IMR-90 (cell line): ENCODE measurements around the gene CASS4. TPM values are rescaled to one million over a fixed set of nuclear protein-coding genes. Genes with fewer than 3 reads are reported as not detected.

ENCODE experiments used
- ATAC-seq: fragments of 200-7000 bp; cut with Tn5 transposase; 2 replicates; pipeline ENCODE4 v1.9.1; 2020; ENCODE audit warnings: low read depth, mild to moderate bottlenecking, moderate library complexity
- BruUV-seq: library from RNA; stranded (reverse); fragments of 400-500 nt; replicated peaks from 2 replicates; lab custom pipeline; 2021; lab: Mats Ljungman, UMichigan
- CTCF ChIA-PET: fragments of 300-600 bp; formaldehyde crosslinking; extraction: SDS; loops from one replicate; lab custom pipeline; 2021; ENCODE audit warnings: antibody characterized with exemption; lab: Yijun Ruan, JAX
- POLR2A ChIA-PET: fragments of 300-600 bp; sonication (Branson Sonifier 250); formaldehyde crosslinking; loops from one replicate; lab custom pipeline; 2022; ENCODE audit warnings: antibody characterized with exemption; ENCODE audit not compliant: unreplicated experiment; lab: Charles Lee
- DNase-seq: peaks from one replicate; pipeline ENCODE4 v3.0.0; 2013
- H2AFZ ChIP-seq: replicated peaks from 2 replicates; pipeline ENCODE3; 2013; ENCODE audit warnings: low read length, mild to moderate bottlenecking; ENCODE audit not compliant: poor library complexity
- H2AK5ac ChIP-seq: 2 replicates; pipeline ENCODE4 v1.6.1; 2013; ENCODE audit warnings: low read depth, low read length, inconsistent platforms
- H2AK9ac ChIP-seq: replicated peaks from 2 replicates; pipeline ENCODE3; 2013; ENCODE audit warnings: mild to moderate bottlenecking, low read depth, low read length, moderate library complexity; ENCODE audit not compliant: poor library complexity
- H2BK120ac ChIP-seq: 2 replicates; pipeline ENCODE4 v1.6.1; 2013; ENCODE audit warnings: low read depth, low read length, inconsistent platforms
- H2BK15ac ChIP-seq: 3 replicates; pipeline ENCODE4 v1.6.1; 2013; ENCODE audit warnings: low read depth, low read length, inconsistent platforms
- H2BK20ac ChIP-seq: 2 replicates; pipeline ENCODE4 v1.6.1; 2013; ENCODE audit warnings: low read depth, mild to moderate bottlenecking, inconsistent platforms, low read length, moderate library complexity
- H2BK5ac ChIP-seq: 2 replicates; pipeline ENCODE4 v1.6.1; 2013; ENCODE audit warnings: mild to moderate bottlenecking, low read depth, low read length, inconsistent platforms; ENCODE audit not compliant: poor library complexity, severe bottlenecking
- H3K14ac ChIP-seq: replicated peaks from 2 replicates; pipeline ENCODE4 v1.6.1; 2013; ENCODE audit warnings: low read depth, low read length, inconsistent platforms
- H3K18ac ChIP-seq: 2 replicates; pipeline ENCODE4 v1.6.1; 2013; ENCODE audit warnings: low read depth, low read length, control low read depth
- H3K23ac ChIP-seq: 2 replicates; pipeline ENCODE4 v1.6.1; 2013; ENCODE audit warnings: low read depth, low read length, inconsistent platforms
- H3K27ac ChIP-seq: 2 replicates; pipeline ENCODE4 v1.5.1; 2013; ENCODE audit warnings: mild to moderate bottlenecking, control low read depth, low read length; ENCODE audit not compliant: insufficient read depth
- H3K27me3 ChIP-seq: 2 replicates; pipeline ENCODE4 v1.6.1; 2013; ENCODE audit warnings: low read length; ENCODE audit not compliant: control insufficient read depth, insufficient read depth
- H3K36me3 ChIP-seq: 2 replicates; pipeline ENCODE4 v1.6.1; 2013; ENCODE audit warnings: low read length, mixed read lengths; ENCODE audit not compliant: control insufficient read depth, insufficient read depth
- H3K4ac ChIP-seq: 2 replicates; pipeline ENCODE4 v1.6.1; 2013; ENCODE audit warnings: low read depth, low read length, inconsistent platforms
- H3K4me1 ChIP-seq: 2 replicates; pipeline ENCODE4 v1.6.1; 2013; ENCODE audit warnings: low read length, mixed read lengths; ENCODE audit not compliant: control insufficient read depth, insufficient read depth
- H3K4me2 ChIP-seq: 2 replicates; pipeline ENCODE4 v1.6.1; 2013; ENCODE audit warnings: low read depth, mild to moderate bottlenecking, control low read depth, low read length, moderate library complexity
- H3K4me3 ChIP-seq: 2 replicates; pipeline ENCODE4 v1.5.1; 2013; ENCODE audit warnings: low read depth, mild to moderate bottlenecking, control low read depth, low read length, moderate library complexity; ENCODE audit not compliant: insufficient read depth
- H3K56ac ChIP-seq: 2 replicates; pipeline ENCODE4 v1.6.1; 2013; ENCODE audit warnings: low read length, inconsistent platforms; ENCODE audit not compliant: insufficient read depth; ENCODE audit errors: extremely low read depth
- H3K79me1 ChIP-seq, 2 experiments: 2 replicates each; pipeline ENCODE4 v1.6.1; 2013; ENCODE audit warnings: low read length in 2 of 2, inconsistent platforms in 1 of 2, low read depth in 1 of 2
- H3K9ac ChIP-seq: 2 replicates; pipeline ENCODE4 v1.6.1; 2013; ENCODE audit warnings: low read depth, low read length, control low read depth
- H3K9me1 ChIP-seq: 2 replicates; pipeline ENCODE4 v1.6.1; 2013; ENCODE audit warnings: low read length, inconsistent platforms; ENCODE audit not compliant: insufficient read depth
- H3K9me3 ChIP-seq: 2 replicates; pipeline ENCODE4 v1.6.1; 2013; ENCODE audit warnings: low read length; ENCODE audit not compliant: control insufficient read depth, insufficient read depth
- H4K20me1 ChIP-seq: 2 replicates; pipeline ENCODE4 v1.6.1; 2013; ENCODE audit warnings: low read length, inconsistent platforms; ENCODE audit not compliant: insufficient read depth
- H4K5ac ChIP-seq: 2 replicates; pipeline ENCODE4 v1.6.1; 2013; ENCODE audit warnings: mild to moderate bottlenecking, low read depth, low read length, control low read depth
- H4K8ac ChIP-seq, 2 experiments: 2 replicates each; pipeline ENCODE4 v1.6.1; 2013; ENCODE audit warnings: low read depth in 2 of 2, low read length in 2 of 2, control low read depth in 1 of 2, inconsistent platforms in 1 of 2
- H4K91ac ChIP-seq: 2 replicates; pipeline ENCODE4 v1.6.1; 2013; ENCODE audit warnings: low read depth, low read length, inconsistent platforms; ENCODE audit not compliant: insufficient read depth
- CEBPB ChIP-seq: IDR thresholded peaks from 2 replicates; pipeline ENCODE4 v1.6.1; 2012; ENCODE audit warnings: low read depth, low read length, improper control_type of control experiment
- ELK1 ChIP-seq: fragments of 150-350 bp; IDR thresholded peaks from 2 replicates; pipeline ENCODE4 v1.6.1; 2016; ENCODE audit warnings: low read depth, mild to moderate bottlenecking, low read length, moderate library complexity, borderline replicate concordance
- FOS ChIP-seq: fragments of 150-350 bp; IDR thresholded peaks from 2 replicates; pipeline ENCODE4 v1.6.1; 2016; ENCODE audit warnings: low read depth, low read length
- MAFK ChIP-seq: IDR thresholded peaks from 2 replicates; pipeline ENCODE4 v1.6.1; 2012; ENCODE audit warnings: low read depth, low read length, improper control_type of control experiment
- MAZ ChIP-seq: IDR thresholded peaks from 2 replicates; pipeline ENCODE4 v1.6.1; 2012; ENCODE audit warnings: low read depth, mild to moderate bottlenecking, low read length, improper control_type of control experiment, moderate library complexity, borderline replicate concordance
- MXI1 ChIP-seq: IDR thresholded peaks from 2 replicates; pipeline ENCODE4 v1.6.1; 2012; ENCODE audit warnings: low read depth, mild to moderate bottlenecking, low read length, moderate library complexity, borderline replicate concordance
- POLR2A ChIP-seq: IDR thresholded peaks from 2 replicates; pipeline ENCODE4 v1.6.1; 2012; ENCODE audit warnings: mild to moderate bottlenecking, low read depth, low read length
- RCOR1 ChIP-seq: IDR thresholded peaks from 2 replicates; pipeline ENCODE4 v1.6.1; 2012; ENCODE audit warnings: mild to moderate bottlenecking, low read length, improper control_type of control experiment; ENCODE audit not compliant: insufficient replicate concordance
- SMC3 ChIP-seq: fragments of 150-350 bp; IDR thresholded peaks from 2 replicates; pipeline ENCODE4 v1.6.1; 2016; ENCODE audit warnings: low read depth, mild to moderate bottlenecking, antibody characterized with exemption, low read length, moderate library complexity
- WGBS, 2 experiments: methylation state at CpG; one replicate each; pipeline versions ENCODE4 v1.1.5 to v1.1.7; 2013; ENCODE audit warnings: missing lambda C conversion rate in 2 of 2; ENCODE audit not compliant: insufficient read length in 1 of 2; ENCODE audit errors: extremely low coverage in 2 of 2; 5-methylcytosine and 5-hydroxymethylcytosine counted together
- dilution Hi-C: fragments of 300-500 bp; cut with HindIII; formaldehyde crosslinking; loops from one replicate; pipeline ENCODE4 v1.14.3; 2018; ENCODE audit warnings: low sequenced_read_pairs; ENCODE audit not compliant: unreplicated experiment
- in situ Hi-C: fragments of 300-500 bp; cut with MboI; formaldehyde crosslinking; loops from 3 replicates; pipeline ENCODE4 v1.14.3; 2019; ENCODE audit warnings: low sequenced_read_pairs, inconsistent platforms, mixed read lengths
- intact Hi-C: fragments of 100-400 bp; cut with micrococcal nuclease; formaldehyde crosslinking; loops from 2 replicates; pipeline ENCODE4 v1.10.0; 2022
- polyA plus RNA-seq, 3 experiments: library from polyadenylated mRNA; depleted of rRNA; stranded (reverse); fragments of >200 nt; gene quantifications; 2 replicates each; pipeline ENCODE4 v1.2.3, GENCODE V29; 2012; ENCODE audit warnings: low replicate concordance in 1 of 3
- total RNA-seq: library from RNA; depleted of rRNA; stranded (reverse); fragments of >200 nt; gene quantifications from 2 replicates; pipeline ENCODE4 v1.2.3, GENCODE V29; 2012
- TF ChIP-seq, protein P1 (sequence below): fragments of 150-350 bp; IDR thresholded peaks from 2 replicates; pipeline ENCODE4 v1.6.1; 2017; ENCODE audit warnings: mild to moderate bottlenecking, antibody characterized with exemption, low read length, low read depth
- TF ChIP-seq, protein P2 (sequence below): conservative IDR thresholded peaks from 2 replicates; pipeline ENCODE4 v1.5.1; 2012; ENCODE audit warnings: mild to moderate bottlenecking, low read depth, low read length, improper control_type of control experiment

The CASS4 gene
- total and polyA plus RNA-seq, 2 of the 4 experiments (the other 2 are of a cell fraction) = 25.8 to 26.5 TPM

GRCh38 chr20:56454754-56455153 is 42.7 kb downstream of the CASS4 start:
- no peak overlapping the region for H3K27ac ChIP-seq
- POLR2A ChIA-PET = no interaction called here
- no peak overlapping the region for H4K8ac ChIP-seq
- H2AFZ ChIP-seq = no peak overlapping the region
- no peak overlapping the region for H4K5ac ChIP-seq
- H3K4me1 ChIP-seq = no peaks in the 10 kb centered on the region
- H3K56ac ChIP-seq = no peak overlapping the region
- H2AK9ac ChIP-seq = peak overlapping the region; percentile 45
- H2AK5ac ChIP-seq = no peak overlapping the region
- CTCF ChIA-PET = interaction anchor here (1.5 kb wide), 1 partner anchor 8 kb away, joined by 5 read pairs; no protein-coding TSS in a partner anchor
- no peak overlapping the region for H3K18ac ChIP-seq
- peaks cover 34% of the 10 kb centered on the region for H3K36me3 ChIP-seq
- intact Hi-C loops = no loop called here
- H3K9me1 ChIP-seq = no peaks in the 10 kb centered on the region
- no peak overlapping the region for H3K4me2 ChIP-seq
- ATAC-seq = no peak
- no peaks in the 10 kb centered on the region for H3K9me3 ChIP-seq
- no peak overlapping the region for H3K4me3 ChIP-seq
- H3K4ac ChIP-seq = no peak overlapping the region
- no peak overlapping the region for H2BK20ac ChIP-seq
- H2BK120ac ChIP-seq = no peak overlapping the region
- H3K23ac ChIP-seq = no peak overlapping the region
- H3K14ac ChIP-seq = no peak overlapping the region
- H4K20me1 ChIP-seq = no peaks in the 10 kb centered on the region
- no CpG with 5 or more reads among the region's 7 CpGs for WGBS, 2 experiments
- H2BK15ac ChIP-seq = no peak overlapping the region
- no peak overlapping the region for H2BK5ac ChIP-seq
- in situ Hi-C loops = no loop called here
- H3K27me3 ChIP-seq = no peaks in the 10 kb centered on the region
- BruUV-seq = no TSS peak
- no peak for DNase-seq
- TF ChIP-seq, protein P1, sequence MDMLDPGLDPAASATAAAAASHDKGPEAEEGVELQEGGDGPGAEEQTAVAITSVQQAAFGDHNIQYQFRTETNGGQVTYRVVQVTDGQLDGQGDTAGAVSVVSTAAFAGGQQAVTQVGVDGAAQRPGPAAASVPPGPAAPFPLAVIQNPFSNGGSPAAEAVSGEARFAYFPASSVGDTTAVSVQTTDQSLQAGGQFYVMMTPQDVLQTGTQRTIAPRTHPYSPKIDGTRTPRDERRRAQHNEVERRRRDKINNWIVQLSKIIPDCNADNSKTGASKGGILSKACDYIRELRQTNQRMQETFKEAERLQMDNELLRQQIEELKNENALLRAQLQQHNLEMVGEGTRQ = no peak
- TF ChIP-seq, protein P2, sequence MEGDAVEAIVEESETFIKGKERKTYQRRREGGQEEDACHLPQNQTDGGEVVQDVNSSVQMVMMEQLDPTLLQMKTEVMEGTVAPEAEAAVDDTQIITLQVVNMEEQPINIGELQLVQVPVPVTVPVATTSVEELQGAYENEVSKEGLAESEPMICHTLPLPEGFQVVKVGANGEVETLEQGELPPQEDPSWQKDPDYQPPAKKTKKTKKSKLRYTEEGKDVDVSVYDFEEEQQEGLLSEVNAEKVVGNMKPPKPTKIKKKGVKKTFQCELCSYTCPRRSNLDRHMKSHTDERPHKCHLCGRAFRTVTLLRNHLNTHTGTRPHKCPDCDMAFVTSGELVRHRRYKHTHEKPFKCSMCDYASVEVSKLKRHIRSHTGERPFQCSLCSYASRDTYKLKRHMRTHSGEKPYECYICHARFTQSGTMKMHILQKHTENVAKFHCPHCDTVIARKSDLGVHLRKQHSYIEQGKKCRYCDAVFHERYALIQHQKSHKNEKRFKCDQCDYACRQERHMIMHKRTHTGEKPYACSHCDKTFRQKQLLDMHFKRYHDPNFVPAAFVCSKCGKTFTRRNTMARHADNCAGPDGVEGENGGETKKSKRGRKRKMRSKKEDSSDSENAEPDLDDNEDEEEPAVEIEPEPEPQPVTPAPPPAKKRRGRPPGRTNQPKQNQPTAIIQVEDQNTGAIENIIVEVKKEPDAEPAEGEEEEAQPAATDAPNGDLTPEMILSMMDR = no peak
- TF ChIP-seq MXI1 (no peak), MAZ (no peak), FOS (no peak), MAFK (no peak), SMC3 (no peak), CEBPB (no peak), RCOR1 (no peak), POLR2A (no peak), ELK1 (no peak)
- dilution Hi-C loops = no loop called here
- no peaks in the 10 kb centered on the region; a peak in 1 of 4 replicates for H3K79me1 ChIP-seq
- H3K9ac ChIP-seq = no peak overlapping the region
- no peak overlapping the region for H4K91ac ChIP-seq
